Mucosa of descending colon (tissue), 3 donors: Measurements from ENCODE around the gene FOSL1. TPM values are rescaled to one million over a fixed set of nuclear protein-coding genes. Genes with fewer than 3 reads are reported as not detected.

Source experiments
- ATAC-seq: fragments of 200-7000 bp; cut with Tn5 transposase; one replicate; pipeline ENCODE4 v1.9.1; 2020; ENCODE audit warnings: mild to moderate bottlenecking, moderate library complexity
- DNase-seq, 3 donors: peaks; one replicate each; pipeline ENCODE4 v3.0.0-alpha.2; 2020
- H3K36me3 ChIP-seq: fragments of 200-600 bp; one replicate; pipeline ENCODE4 v1.8.0; 2021; ENCODE audit warnings: low read depth, mild to moderate bottlenecking
- H3K4me1 ChIP-seq: fragments of 200-600 bp; one replicate; pipeline ENCODE4 v1.8.0; 2021; ENCODE audit warnings: low read depth, mild to moderate bottlenecking
- H3K4me3 ChIP-seq: fragments of 200-600 bp; one replicate; pipeline ENCODE4 v1.8.0; 2021; ENCODE audit warnings: mild to moderate bottlenecking
- H3K9me3 ChIP-seq: fragments of 200-600 bp; one replicate; pipeline ENCODE4 v1.8.0; 2021; ENCODE audit warnings: mild to moderate bottlenecking
- CTCF ChIP-seq: fragments of 200-600 bp; IDR thresholded peaks from one replicate; pipeline ENCODE4 v1.8.0; 2022; ENCODE audit warnings: antibody characterized with exemption, mild to moderate bottlenecking
- intact Hi-C, 2 donors: fragments of 100-400 bp; cut with DNase I in 1 of 2; cut with micrococcal nuclease in 1 of 2; formaldehyde crosslinking; loops; one replicate each; pipeline versions ENCODE4 v1.11.0 to v1.11.1; 2022; cut with DNase I, micrococcal nuclease
- total RNA-seq, 3 donors: library from RNA; stranded (reverse); fragmentation: NEBNext Ultra II Directional in 2 of 3; extraction: Animal tissue kit (Norgen Biotek cat#: 25700) in 2 of 3; gene quantifications; one replicate each; pipeline versions ENCODE4 v1.2.1 to v1.2.4, GENCODE V29; 2021 to 2023
- donor health status: DM: no; HTN: no; CAD: no; lungs with moderate emphysema.
- donor health status: DM: no; HTN: no; CAD: no.
- donor health status: DM: no; HTN: yes; CAD: no.

The FOSL1 gene
- total RNA-seq, 3 donors from 2014 or later: 1.2 to 1.6 (median 1.2) TPM

GRCh38 chr11:65916391-65916790 lies 16.2 kb upstream of the FOSL1 start:
- no peaks in the 10 kb centered on the region for H3K9me3 ChIP-seq
- DNase-seq (no peak), ATAC-seq (no peak)
- no peaks in the 10 kb centered on the region for H3K36me3 ChIP-seq
- TF ChIP-seq CTCF: no peak
- no peak overlapping the region for H3K4me3 ChIP-seq
- intact Hi-C loops: no loop called here
- peaks cover 45% of the 10 kb centered on the region for H3K4me1 ChIP-seq

DNA sequence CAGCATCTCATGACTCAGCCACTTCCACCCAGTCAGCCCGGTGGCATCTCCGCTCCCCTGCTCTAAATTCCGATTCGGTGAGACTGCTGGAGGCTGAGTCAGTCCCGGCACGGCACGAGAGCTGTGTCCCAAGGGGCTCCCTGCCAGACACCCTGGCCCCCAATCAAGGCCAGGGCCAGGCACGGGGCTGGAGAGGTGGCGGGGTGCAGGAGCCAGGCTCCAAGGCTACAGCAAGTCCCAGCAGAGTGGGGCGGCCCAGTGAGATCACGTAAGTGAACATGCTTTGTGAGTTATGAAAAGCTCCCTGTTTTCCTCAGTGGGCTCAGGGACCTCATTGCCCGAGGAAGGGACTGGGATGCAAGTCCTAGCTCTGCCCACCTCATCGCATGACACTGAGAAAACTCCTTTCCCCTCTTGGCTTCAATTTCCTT lies 15.6 kb upstream of the FOSL1 start:
- no peak overlapping the region for H3K4me3 ChIP-seq
- H3K9me3 ChIP-seq: no peaks in the 10 kb centered on the region
- DNase-seq (peak; percentile 43 to 82 (median 67)), ATAC-seq (no peak)
- intact Hi-C loops: no loop called here
- no peaks in the 10 kb centered on the region for H3K36me3 ChIP-seq
- no peak for TF ChIP-seq CTCF
- peaks cover 43% of the 10 kb centered on the region for H3K4me1 ChIP-seq

DNA sequence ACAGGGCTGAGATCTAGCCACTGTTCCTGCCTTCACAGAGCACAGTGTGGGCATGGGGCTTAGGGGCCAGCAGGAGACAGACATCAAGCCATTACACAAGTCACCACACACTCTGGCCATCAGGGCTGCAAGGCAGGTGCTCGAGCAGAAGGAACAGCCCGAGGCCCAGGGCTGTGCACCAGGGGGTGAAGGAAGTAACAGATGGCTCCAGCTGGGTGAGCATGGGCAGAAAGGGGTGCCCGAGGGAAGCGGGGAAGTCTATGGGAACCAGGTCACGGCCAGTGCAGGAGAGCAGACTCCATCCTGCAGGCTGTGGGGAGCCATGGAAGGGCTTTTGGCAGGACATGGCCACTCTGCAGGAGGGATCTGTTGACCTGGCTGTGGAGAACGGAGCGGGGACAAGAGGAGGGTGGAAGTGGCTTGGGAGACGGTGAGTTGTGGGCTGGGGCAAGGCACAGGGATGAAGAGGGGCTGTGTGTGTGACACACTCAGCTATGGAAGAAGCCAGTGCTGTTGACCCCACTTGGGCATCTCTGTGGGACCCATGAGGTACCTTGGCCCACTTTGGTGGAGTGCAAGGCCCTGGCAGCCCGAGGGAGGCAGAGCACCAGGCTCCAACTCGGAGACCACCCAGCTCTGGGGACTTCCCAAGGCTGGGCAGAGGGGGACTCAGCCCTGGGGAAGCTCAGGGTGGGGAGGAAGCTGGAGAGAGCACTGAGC lies 15.1 kb upstream of the FOSL1 start:
- H3K36me3 ChIP-seq: no peaks in the 10 kb centered on the region
- ATAC-seq (no peak), DNase-seq (no peak)
- peaks cover 37% of the 10 kb centered on the region for H3K4me1 ChIP-seq
- no peak overlapping the region for H3K4me3 ChIP-seq
- H3K9me3 ChIP-seq: no peaks in the 10 kb centered on the region
- intact Hi-C loops: no loop called here
- TF ChIP-seq CTCF: no peak

GRCh38 chr11:65912845-65913244 lies 12.7 kb upstream of the FOSL1 start:
- TF ChIP-seq CTCF: no peak
- ATAC-seq (no peak), DNase-seq (no peak)
- H3K4me3 ChIP-seq: no peak overlapping the region
- H3K4me1 ChIP-seq: peaks cover 29% of the 10 kb centered on the region
- H3K9me3 ChIP-seq: no peaks in the 10 kb centered on the region
- intact Hi-C loops: no loop called here
- no peaks in the 10 kb centered on the region for H3K36me3 ChIP-seq

DNA sequence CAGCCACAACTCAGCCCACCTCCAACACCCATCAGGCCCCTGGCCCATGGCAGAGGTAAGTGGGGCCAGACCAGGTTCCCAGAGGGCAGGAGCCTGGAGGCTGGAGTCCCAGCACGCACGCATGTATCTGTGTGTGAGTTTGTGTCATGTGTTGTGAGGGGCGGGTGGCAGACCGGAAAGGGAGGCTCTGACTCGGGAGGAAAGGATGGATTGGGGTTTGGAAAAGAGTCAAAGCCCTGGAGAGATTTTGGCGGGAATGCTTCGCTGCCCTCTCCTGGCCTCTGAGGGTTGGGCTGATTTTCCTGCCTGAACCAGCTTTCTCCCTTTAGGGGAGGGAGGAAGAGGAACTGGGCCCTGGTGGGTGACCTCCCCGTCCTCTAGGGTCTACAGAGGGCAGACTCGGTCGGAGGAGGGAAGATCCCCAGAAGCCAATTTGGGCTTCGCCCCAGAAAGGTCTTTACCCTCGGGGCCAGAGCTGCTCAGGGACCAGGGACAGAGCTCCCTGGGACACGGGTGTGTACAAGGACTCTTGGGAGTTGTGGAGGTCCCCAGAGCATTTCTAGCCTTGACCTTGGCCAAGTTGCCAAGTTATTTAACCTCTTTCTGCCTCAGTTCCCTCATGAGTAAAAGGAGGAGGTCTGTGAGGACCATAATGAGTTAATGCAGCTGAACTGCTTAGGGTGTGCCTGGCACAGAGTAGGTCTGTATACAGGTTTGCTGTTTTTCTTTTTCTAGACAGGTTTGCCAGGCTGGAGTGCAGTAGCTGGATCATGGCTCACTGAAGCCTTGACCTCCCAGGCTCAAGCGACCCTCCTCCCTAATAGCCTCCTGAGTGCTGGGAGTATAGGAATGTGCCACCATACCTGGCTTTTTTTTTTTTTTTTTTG lies 11.7 kb upstream of the FOSL1 start:
- no peaks in the 10 kb centered on the region for H3K36me3 ChIP-seq
- peak in 2 of 3 donors; percentile 35 to 41 for DNase-seq
- ATAC-seq: peak; percentile 37
- H3K4me3 ChIP-seq: no peak overlapping the region
- intact Hi-C loops: no loop called here
- H3K9me3 ChIP-seq: no peaks in the 10 kb centered on the region
- TF ChIP-seq CTCF: no peak
- H3K4me1 ChIP-seq: peaks cover 20% of the 10 kb centered on the region
